H9 (cell line): ENCODE results near the gene CEMIP2. TPM values are rescaled to one million over a fixed set of nuclear protein-coding genes. Genes with fewer than 3 reads are reported as not detected.

Source experiments
- DNase-seq: peaks from one replicate; pipeline ENCODE4 v3.0.0-alpha.2; 2017
- H2AFZ ChIP-seq: one replicate; pipeline ENCODE4 v1.6.1; 2013; ENCODE audit warnings: mild to moderate bottlenecking, low read length, control low read depth, moderate library complexity
- H2AK5ac ChIP-seq: 2 replicates; pipeline ENCODE4 v1.6.1; 2013; ENCODE audit warnings: low read length, control low read depth, mixed read lengths; ENCODE audit not compliant: insufficient read length
- H2BK120ac ChIP-seq: one replicate; pipeline ENCODE4 v1.6.1; 2013; ENCODE audit warnings: low read depth, mild to moderate bottlenecking, low read length, control low read depth, inconsistent platforms; ENCODE audit not compliant: poor library complexity, severe bottlenecking
- H2BK12ac ChIP-seq: 2 replicates; pipeline ENCODE4 v1.6.1; 2013; ENCODE audit warnings: low read length, control low read depth, mixed read lengths, low read depth; ENCODE audit not compliant: insufficient read length
- H2BK15ac ChIP-seq: 2 replicates; pipeline ENCODE4 v1.6.1; 2013; ENCODE audit warnings: low read depth, low read length, control low read depth
- H2BK20ac ChIP-seq: one replicate; pipeline ENCODE4 v1.6.1; 2013; ENCODE audit warnings: low read depth, mild to moderate bottlenecking, low read length, control low read depth, inconsistent platforms; ENCODE audit not compliant: poor library complexity, severe bottlenecking
- H2BK5ac ChIP-seq: 2 replicates; pipeline ENCODE4 v1.6.1; 2013; ENCODE audit warnings: low read length, control low read depth, mixed read lengths; ENCODE audit not compliant: insufficient read length
- H3K14ac ChIP-seq: 2 replicates; pipeline ENCODE4 v1.6.1; 2013; ENCODE audit warnings: low read length, control low read depth; ENCODE audit not compliant: insufficient read depth
- H3K18ac ChIP-seq: 2 replicates; pipeline ENCODE4 v1.6.1; 2013; ENCODE audit warnings: low read depth, mild to moderate bottlenecking, mixed read lengths, low read length, control low read depth; ENCODE audit not compliant: insufficient read length
- H3K23ac ChIP-seq: 2 replicates; pipeline ENCODE4 v1.6.1; 2013; ENCODE audit warnings: low read length, control low read depth, mixed read lengths, low read depth; ENCODE audit not compliant: insufficient read length
- H3K23me2 ChIP-seq: 2 replicates; pipeline ENCODE4 v1.6.1; 2013; ENCODE audit warnings: low read depth, mild to moderate bottlenecking, mixed read lengths, low read length, control low read depth; ENCODE audit not compliant: insufficient read length, poor library complexity, severe bottlenecking
- H3K27ac ChIP-seq: 2 replicates; pipeline ENCODE4 v1.5.1; 2013; ENCODE audit warnings: low read length, control low read depth, mixed read lengths, low read depth; ENCODE audit not compliant: insufficient read length
- H3K27me3 ChIP-seq: 2 replicates; pipeline ENCODE4 v1.6.1; 2013; ENCODE audit warnings: low read length, control low read depth, inconsistent platforms; ENCODE audit not compliant: insufficient read depth
- H3K4ac ChIP-seq: 2 replicates; pipeline ENCODE4 v1.6.1; 2013; ENCODE audit warnings: low read depth, mild to moderate bottlenecking, control low read depth, inconsistent platforms, low read length, moderate library complexity
- H3K4me1 ChIP-seq: 2 replicates; pipeline ENCODE4 v1.6.1; 2013; ENCODE audit warnings: low read length, control low read depth, inconsistent platforms; ENCODE audit not compliant: insufficient read depth
- H3K4me2 ChIP-seq: 2 replicates; pipeline ENCODE4 v1.6.1; 2013; ENCODE audit warnings: low read length, control low read depth, mixed read lengths; ENCODE audit not compliant: insufficient read length, insufficient read depth
- H3K56ac ChIP-seq: 2 replicates; pipeline ENCODE4 v1.6.1; 2013; ENCODE audit warnings: low read depth, mild to moderate bottlenecking, mixed read lengths, low read length, control low read depth; ENCODE audit not compliant: insufficient read length
- H3K79me1 ChIP-seq: 2 replicates; pipeline ENCODE4 v1.6.1; 2013; ENCODE audit warnings: low read depth, mild to moderate bottlenecking, moderate library complexity, low read length, control low read depth, inconsistent platforms; ENCODE audit not compliant: insufficient read depth, poor library complexity, severe bottlenecking
- H3K79me2 ChIP-seq: 2 replicates; pipeline ENCODE4 v1.6.1; 2013; ENCODE audit warnings: low read length, control low read depth, inconsistent platforms; ENCODE audit not compliant: insufficient read depth
- H3K9ac ChIP-seq: 2 replicates; pipeline ENCODE4 v1.6.1; 2013; ENCODE audit warnings: low read length, control low read depth, mixed read lengths; ENCODE audit not compliant: insufficient read length; ENCODE audit errors: extremely low read depth
- H3K9me3 ChIP-seq: one replicate; pipeline ENCODE4 v1.6.1; 2013; ENCODE audit warnings: low read depth, low read length, inconsistent platforms; ENCODE audit not compliant: control insufficient read depth
- H3T11ph ChIP-seq: one replicate; pipeline ENCODE4 v1.6.1; 2013; ENCODE audit warnings: mild to moderate bottlenecking, low read length, control low read depth, inconsistent platforms
- H4K20me1 ChIP-seq: one replicate; pipeline ENCODE4 v1.6.1; 2013; ENCODE audit not compliant: control insufficient read depth, insufficient read length, insufficient read depth
- H4K5ac ChIP-seq: 2 replicates; pipeline ENCODE4 v1.6.1; 2013; ENCODE audit warnings: low read depth, mild to moderate bottlenecking, mixed read lengths, low read length, control low read depth; ENCODE audit not compliant: insufficient read length
- H4K8ac ChIP-seq: replicated peaks from 2 replicates; pipeline ENCODE4 v1.6.1; 2013; ENCODE audit warnings: low read length, control low read depth, mixed read lengths, low read depth; ENCODE audit not compliant: insufficient read length
- H4K91ac ChIP-seq: 2 replicates; pipeline ENCODE4 v1.6.1; 2013; ENCODE audit warnings: low read depth, mild to moderate bottlenecking, moderate library complexity, mixed read lengths, low read length, control low read depth; ENCODE audit not compliant: insufficient read length
- H3K27ac Mint-ChIP-seq, 3 experiments: 2 replicates in 2 of 3; 3 replicates in 1 of 3; pipeline ENCODE4 v1.8.0; 2020 to 2021; ENCODE audit warnings: mixed read lengths in 3 of 3, mild to moderate bottlenecking in 1 of 3, moderate library complexity in 1 of 3
- H3K27me3 Mint-ChIP-seq: 2 replicates; pipeline ENCODE4 v1.8.0; 2021; ENCODE audit warnings: low read depth, mild to moderate bottlenecking, moderate library complexity, mixed read lengths
- H3K36me3 Mint-ChIP-seq, 3 experiments: 2 replicates in 2 of 3; 3 replicates in 1 of 3; pipeline ENCODE4 v1.8.0; 2020 to 2021; ENCODE audit warnings: low read depth in 3 of 3, mixed read lengths in 3 of 3; ENCODE audit not compliant: insufficient read depth in 1 of 3
- H3K4me1 Mint-ChIP-seq, 2 experiments: 2 replicates each; pipeline ENCODE4 v1.8.0; 2020; ENCODE audit warnings: mixed read lengths in 2 of 2
- H3K4me3 Mint-ChIP-seq, 2 experiments: 2 replicates in 1 of 2; 3 replicates in 1 of 2; pipeline ENCODE4 v1.8.0; 2020 to 2021; ENCODE audit warnings: mild to moderate bottlenecking in 2 of 2, mixed read lengths in 2 of 2, moderate library complexity in 1 of 2
- H3K9me3 Mint-ChIP-seq, 2 experiments: 2 replicates in 1 of 2; 3 replicates in 1 of 2; pipeline ENCODE4 v1.8.0; 2020; ENCODE audit warnings: mild to moderate bottlenecking in 2 of 2, mixed read lengths in 2 of 2, moderate library complexity in 1 of 2
- total RNA-seq: library from RNA; stranded (reverse); gene quantifications from 2 replicates; pipeline ENCODE4 v1.2.1, GENCODE V29; 2021
- TF ChIP-seq, protein P1 (sequence below): fragments of 200-600 bp; sonication (generic); conservative IDR thresholded peaks from 3 replicates; pipeline ENCODE4 v1.8.0; 2021; ENCODE audit warnings: antibody characterized with exemption, mild to moderate bottlenecking

Gene CEMIP2
- total RNA-seq, 1 experiment from 2014 or later, result 77.2 TPM

DNA sequence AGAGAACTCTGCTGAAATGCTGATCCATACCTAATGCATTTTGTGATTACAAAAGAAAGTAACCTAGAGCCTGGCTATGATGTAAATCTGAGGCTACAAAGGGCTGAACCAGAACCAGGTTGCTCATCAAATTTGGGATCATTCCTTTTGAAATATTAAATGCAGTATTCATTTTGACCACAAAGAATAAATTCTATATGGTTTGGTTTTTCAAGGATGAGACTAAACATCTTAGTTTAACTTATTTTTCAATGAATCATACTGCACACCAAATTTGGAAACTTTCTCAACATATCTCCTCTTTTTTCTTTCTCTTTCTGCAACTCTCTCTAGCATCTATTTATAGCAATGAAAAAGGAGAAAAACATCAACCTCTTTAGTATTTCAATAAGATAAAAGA lies 46.5 kb downstream of the CEMIP2 start:
- no peaks in the 10 kb centered on the region for H3K4me1 Mint-ChIP-seq
- no peak overlapping the region for H4K8ac ChIP-seq
- no peaks in the 10 kb centered on the region for H3K9me3 ChIP-seq
- no peak overlapping the region; a peak in 1 of 7 replicates for H3K27ac Mint-ChIP-seq
- no peak overlapping the region for H2AK5ac ChIP-seq
- H3K14ac ChIP-seq, result no peak overlapping the region
- H4K91ac ChIP-seq, result no peak overlapping the region
- H4K5ac ChIP-seq, result no peak overlapping the region
- H3K27me3 Mint-ChIP-seq, result no peaks in the 10 kb centered on the region
- H3K27ac ChIP-seq, result no peak overlapping the region
- no peaks in the 10 kb centered on the region for H3K23me2 ChIP-seq
- H3K79me1 ChIP-seq, result no peaks in the 10 kb centered on the region
- no peak overlapping the region for H3K23ac ChIP-seq
- no peak for DNase-seq
- peaks cover 3 to 81% (median 78%) of the 10 kb centered on the region in 3 experiments for H3K36me3 Mint-ChIP-seq
- H2BK20ac ChIP-seq, result no peak overlapping the region
- no peak overlapping the region for H3K4ac ChIP-seq
- no peak overlapping the region for H2AFZ ChIP-seq
- no peak overlapping the region for H2BK15ac ChIP-seq
- no peaks in the 10 kb centered on the region for H4K20me1 ChIP-seq
- H2BK120ac ChIP-seq, result no peak overlapping the region
- H3K56ac ChIP-seq, result no peak overlapping the region
- no peak overlapping the region for H3T11ph ChIP-seq
- H3K79me2 ChIP-seq, result no peaks in the 10 kb centered on the region
- no peak overlapping the region for H3K4me3 Mint-ChIP-seq
- no peak overlapping the region for H3K4me2 ChIP-seq
- H3K9me3 Mint-ChIP-seq, result no peaks in the 10 kb centered on the region
- no peaks in the 10 kb centered on the region for H3K4me1 ChIP-seq
- no peak overlapping the region for H2BK12ac ChIP-seq
- TF ChIP-seq, protein P1, sequence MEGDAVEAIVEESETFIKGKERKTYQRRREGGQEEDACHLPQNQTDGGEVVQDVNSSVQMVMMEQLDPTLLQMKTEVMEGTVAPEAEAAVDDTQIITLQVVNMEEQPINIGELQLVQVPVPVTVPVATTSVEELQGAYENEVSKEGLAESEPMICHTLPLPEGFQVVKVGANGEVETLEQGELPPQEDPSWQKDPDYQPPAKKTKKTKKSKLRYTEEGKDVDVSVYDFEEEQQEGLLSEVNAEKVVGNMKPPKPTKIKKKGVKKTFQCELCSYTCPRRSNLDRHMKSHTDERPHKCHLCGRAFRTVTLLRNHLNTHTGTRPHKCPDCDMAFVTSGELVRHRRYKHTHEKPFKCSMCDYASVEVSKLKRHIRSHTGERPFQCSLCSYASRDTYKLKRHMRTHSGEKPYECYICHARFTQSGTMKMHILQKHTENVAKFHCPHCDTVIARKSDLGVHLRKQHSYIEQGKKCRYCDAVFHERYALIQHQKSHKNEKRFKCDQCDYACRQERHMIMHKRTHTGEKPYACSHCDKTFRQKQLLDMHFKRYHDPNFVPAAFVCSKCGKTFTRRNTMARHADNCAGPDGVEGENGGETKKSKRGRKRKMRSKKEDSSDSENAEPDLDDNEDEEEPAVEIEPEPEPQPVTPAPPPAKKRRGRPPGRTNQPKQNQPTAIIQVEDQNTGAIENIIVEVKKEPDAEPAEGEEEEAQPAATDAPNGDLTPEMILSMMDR, result no peak
- no peak overlapping the region for H3K9ac ChIP-seq
- H3K27me3 ChIP-seq, result no peaks in the 10 kb centered on the region
- no peak overlapping the region for H2BK5ac ChIP-seq
- no peak overlapping the region for H3K18ac ChIP-seq
